H9 (cell line): ENCODE results near the gene PTTG1IP. TPM values are rescaled to one million over a fixed set of nuclear protein-coding genes. Genes with fewer than 3 reads are reported as not detected.

Experiments
- DNase-seq: peaks from one replicate; pipeline ENCODE4 v3.0.0-alpha.2; 2017
- H2AFZ ChIP-seq: one replicate; pipeline ENCODE4 v1.6.1; 2013; ENCODE audit warnings: mild to moderate bottlenecking, low read length, control low read depth, moderate library complexity
- H2AK5ac ChIP-seq: 2 replicates; pipeline ENCODE4 v1.6.1; 2013; ENCODE audit warnings: low read length, control low read depth, mixed read lengths; ENCODE audit not compliant: insufficient read length
- H2BK120ac ChIP-seq: one replicate; pipeline ENCODE4 v1.6.1; 2013; ENCODE audit warnings: low read depth, mild to moderate bottlenecking, low read length, control low read depth, inconsistent platforms; ENCODE audit not compliant: poor library complexity, severe bottlenecking
- H2BK12ac ChIP-seq: 2 replicates; pipeline ENCODE4 v1.6.1; 2013; ENCODE audit warnings: low read length, control low read depth, mixed read lengths, low read depth; ENCODE audit not compliant: insufficient read length
- H2BK15ac ChIP-seq: 2 replicates; pipeline ENCODE4 v1.6.1; 2013; ENCODE audit warnings: low read depth, low read length, control low read depth
- H2BK20ac ChIP-seq: one replicate; pipeline ENCODE4 v1.6.1; 2013; ENCODE audit warnings: low read depth, mild to moderate bottlenecking, low read length, control low read depth, inconsistent platforms; ENCODE audit not compliant: poor library complexity, severe bottlenecking
- H2BK5ac ChIP-seq: 2 replicates; pipeline ENCODE4 v1.6.1; 2013; ENCODE audit warnings: low read length, control low read depth, mixed read lengths; ENCODE audit not compliant: insufficient read length
- H3K14ac ChIP-seq: 2 replicates; pipeline ENCODE4 v1.6.1; 2013; ENCODE audit warnings: low read length, control low read depth; ENCODE audit not compliant: insufficient read depth
- H3K18ac ChIP-seq: 2 replicates; pipeline ENCODE4 v1.6.1; 2013; ENCODE audit warnings: low read depth, mild to moderate bottlenecking, mixed read lengths, low read length, control low read depth; ENCODE audit not compliant: insufficient read length
- H3K23ac ChIP-seq: 2 replicates; pipeline ENCODE4 v1.6.1; 2013; ENCODE audit warnings: low read length, control low read depth, mixed read lengths, low read depth; ENCODE audit not compliant: insufficient read length
- H3K23me2 ChIP-seq: 2 replicates; pipeline ENCODE4 v1.6.1; 2013; ENCODE audit warnings: low read depth, mild to moderate bottlenecking, mixed read lengths, low read length, control low read depth; ENCODE audit not compliant: insufficient read length, poor library complexity, severe bottlenecking
- H3K27ac ChIP-seq: 2 replicates; pipeline ENCODE4 v1.5.1; 2013; ENCODE audit warnings: low read length, control low read depth, mixed read lengths, low read depth; ENCODE audit not compliant: insufficient read length
- H3K27me3 ChIP-seq: 2 replicates; pipeline ENCODE4 v1.6.1; 2013; ENCODE audit warnings: low read length, control low read depth, inconsistent platforms; ENCODE audit not compliant: insufficient read depth
- H3K4ac ChIP-seq: 2 replicates; pipeline ENCODE4 v1.6.1; 2013; ENCODE audit warnings: low read depth, mild to moderate bottlenecking, control low read depth, inconsistent platforms, low read length, moderate library complexity
- H3K4me1 ChIP-seq: 2 replicates; pipeline ENCODE4 v1.6.1; 2013; ENCODE audit warnings: low read length, control low read depth, inconsistent platforms; ENCODE audit not compliant: insufficient read depth
- H3K4me2 ChIP-seq: 2 replicates; pipeline ENCODE4 v1.6.1; 2013; ENCODE audit warnings: low read length, control low read depth, mixed read lengths; ENCODE audit not compliant: insufficient read length, insufficient read depth
- H3K56ac ChIP-seq: 2 replicates; pipeline ENCODE4 v1.6.1; 2013; ENCODE audit warnings: low read depth, mild to moderate bottlenecking, mixed read lengths, low read length, control low read depth; ENCODE audit not compliant: insufficient read length
- H3K79me1 ChIP-seq: 2 replicates; pipeline ENCODE4 v1.6.1; 2013; ENCODE audit warnings: low read depth, mild to moderate bottlenecking, moderate library complexity, low read length, control low read depth, inconsistent platforms; ENCODE audit not compliant: insufficient read depth, poor library complexity, severe bottlenecking
- H3K79me2 ChIP-seq: 2 replicates; pipeline ENCODE4 v1.6.1; 2013; ENCODE audit warnings: low read length, control low read depth, inconsistent platforms; ENCODE audit not compliant: insufficient read depth
- H3K9ac ChIP-seq: 2 replicates; pipeline ENCODE4 v1.6.1; 2013; ENCODE audit warnings: low read length, control low read depth, mixed read lengths; ENCODE audit not compliant: insufficient read length; ENCODE audit errors: extremely low read depth
- H3K9me3 ChIP-seq: one replicate; pipeline ENCODE4 v1.6.1; 2013; ENCODE audit warnings: low read depth, low read length, inconsistent platforms; ENCODE audit not compliant: control insufficient read depth
- H3T11ph ChIP-seq: one replicate; pipeline ENCODE4 v1.6.1; 2013; ENCODE audit warnings: mild to moderate bottlenecking, low read length, control low read depth, inconsistent platforms
- H4K20me1 ChIP-seq: one replicate; pipeline ENCODE4 v1.6.1; 2013; ENCODE audit not compliant: control insufficient read depth, insufficient read length, insufficient read depth
- H4K5ac ChIP-seq: 2 replicates; pipeline ENCODE4 v1.6.1; 2013; ENCODE audit warnings: low read depth, mild to moderate bottlenecking, mixed read lengths, low read length, control low read depth; ENCODE audit not compliant: insufficient read length
- H4K8ac ChIP-seq: replicated peaks from 2 replicates; pipeline ENCODE4 v1.6.1; 2013; ENCODE audit warnings: low read length, control low read depth, mixed read lengths, low read depth; ENCODE audit not compliant: insufficient read length
- H4K91ac ChIP-seq: 2 replicates; pipeline ENCODE4 v1.6.1; 2013; ENCODE audit warnings: low read depth, mild to moderate bottlenecking, moderate library complexity, mixed read lengths, low read length, control low read depth; ENCODE audit not compliant: insufficient read length
- H3K27ac Mint-ChIP-seq, 3 experiments: 2 replicates in 2 of 3; 3 replicates in 1 of 3; pipeline ENCODE4 v1.8.0; 2020 to 2021; ENCODE audit warnings: mixed read lengths in 3 of 3, mild to moderate bottlenecking in 1 of 3, moderate library complexity in 1 of 3
- H3K27me3 Mint-ChIP-seq: 2 replicates; pipeline ENCODE4 v1.8.0; 2021; ENCODE audit warnings: low read depth, mild to moderate bottlenecking, moderate library complexity, mixed read lengths
- H3K36me3 Mint-ChIP-seq, 3 experiments: 2 replicates in 2 of 3; 3 replicates in 1 of 3; pipeline ENCODE4 v1.8.0; 2020 to 2021; ENCODE audit warnings: low read depth in 3 of 3, mixed read lengths in 3 of 3; ENCODE audit not compliant: insufficient read depth in 1 of 3
- H3K4me1 Mint-ChIP-seq, 2 experiments: 2 replicates each; pipeline ENCODE4 v1.8.0; 2020; ENCODE audit warnings: mixed read lengths in 2 of 2
- H3K4me3 Mint-ChIP-seq, 2 experiments: 2 replicates in 1 of 2; 3 replicates in 1 of 2; pipeline ENCODE4 v1.8.0; 2020 to 2021; ENCODE audit warnings: mild to moderate bottlenecking in 2 of 2, mixed read lengths in 2 of 2, moderate library complexity in 1 of 2
- H3K9me3 Mint-ChIP-seq, 2 experiments: 2 replicates in 1 of 2; 3 replicates in 1 of 2; pipeline ENCODE4 v1.8.0; 2020; ENCODE audit warnings: mild to moderate bottlenecking in 2 of 2, mixed read lengths in 2 of 2, moderate library complexity in 1 of 2
- WGBS: extraction: QIAGEN DNeasy Blood & Tissue Kit; methylation state at CpG from one replicate; pipeline ENCODE4 v1.1.7; 2013; ENCODE audit warnings: missing lambda C conversion rate, low lambda C conversion rate, mixed read lengths; ENCODE audit not compliant: insufficient read length; ENCODE audit errors: extremely low coverage; 5-methylcytosine and 5-hydroxymethylcytosine counted together
- total RNA-seq: library from RNA; stranded (reverse); gene quantifications from 2 replicates; pipeline ENCODE4 v1.2.1, GENCODE V29; 2021
- TF ChIP-seq, protein P1 (sequence below): fragments of 200-600 bp; sonication (generic); conservative IDR thresholded peaks from 3 replicates; pipeline ENCODE4 v1.8.0; 2021; ENCODE audit warnings: antibody characterized with exemption, mild to moderate bottlenecking

The PTTG1IP gene
- total RNA-seq, 1 experiment from 2014 or later, result 107 TPM

DNA sequence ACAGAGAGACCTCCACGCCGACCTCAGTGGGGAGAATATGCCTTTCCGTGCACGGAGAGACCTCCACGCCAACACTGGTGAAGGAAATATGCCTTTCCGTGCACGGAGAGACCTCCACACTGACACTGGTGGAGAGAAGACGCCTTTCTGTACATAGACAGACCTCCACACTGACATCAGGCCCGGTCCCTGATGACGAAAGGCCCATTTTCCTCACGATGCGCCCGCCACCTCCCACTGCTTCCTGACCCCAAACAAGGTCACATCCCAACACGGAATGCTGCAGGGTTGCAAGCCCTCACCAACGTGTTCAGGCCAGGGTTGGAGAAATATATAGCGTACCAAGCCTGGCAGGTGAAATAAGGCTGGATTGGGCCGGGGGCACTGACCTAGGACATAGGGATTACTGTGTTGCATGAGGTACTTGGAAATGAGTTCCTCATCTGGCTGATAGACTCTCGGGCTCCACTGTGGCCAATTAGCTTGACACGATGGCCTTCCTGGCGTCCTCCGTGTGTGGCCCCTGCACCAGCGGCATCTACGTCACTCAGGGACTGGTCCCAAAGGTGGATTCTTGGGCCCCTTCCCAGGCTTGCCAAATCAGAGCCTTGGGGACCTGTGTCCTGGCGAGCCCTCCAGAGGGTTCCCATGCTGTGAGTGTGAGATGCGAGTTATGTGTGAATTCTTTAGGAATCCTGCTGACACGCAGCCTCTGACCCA lies 39.1 kb downstream of the PTTG1IP start:
- Histone ChIP-seq H4K8ac (no peak overlapping the region), H3K18ac (no peak overlapping the region), H3K9ac (no peak overlapping the region), H3K9me3 (no peaks in the 10 kb centered on the region), H2AK5ac (no peak overlapping the region), H2BK15ac (no peak overlapping the region), H3K23ac (no peak overlapping the region), H3K14ac (no peak overlapping the region), H3K23me2 (no peaks in the 10 kb centered on the region), H3T11ph (no peak overlapping the region), H3K4ac (no peak overlapping the region), H3K4me2 (no peak overlapping the region), H2BK12ac (no peak overlapping the region), H3K27me3 (no peaks in the 10 kb centered on the region), H3K56ac (no peak overlapping the region), H3K27ac (no peak overlapping the region), H2BK120ac (no peak overlapping the region), H4K91ac (no peak overlapping the region), H2AFZ (no peak overlapping the region), H3K79me2 (no peaks in the 10 kb centered on the region), H4K5ac (no peak overlapping the region), H2BK5ac (no peak overlapping the region), H3K4me1 (no peaks in the 10 kb centered on the region), H2BK20ac (no peak overlapping the region), H4K20me1 (no peaks in the 10 kb centered on the region), H3K79me1 (no peaks in the 10 kb centered on the region)
- Mint-ChIP-seq H3K27ac (no peak overlapping the region; a peak in 1 of 7 replicates), H3K4me3 (no peak overlapping the region), H3K27me3 (peaks cover 7% of the 10 kb centered on the region), H3K36me3 (no peaks in the 10 kb centered on the region; a peak in 1 of 7 replicates), H3K4me1 (peaks cover 3 to 9% of the 10 kb centered on the region in 2 experiments; a peak in 2 of 4 replicates), H3K9me3 (peaks cover 3 to 6% of the 10 kb centered on the region in 2 experiments; a peak in 4 of 5 replicates)
- WGBS, result no CpG with 5 or more reads among the region's 26 CpGs
- no peak for DNase-seq
- TF ChIP-seq, protein P1, sequence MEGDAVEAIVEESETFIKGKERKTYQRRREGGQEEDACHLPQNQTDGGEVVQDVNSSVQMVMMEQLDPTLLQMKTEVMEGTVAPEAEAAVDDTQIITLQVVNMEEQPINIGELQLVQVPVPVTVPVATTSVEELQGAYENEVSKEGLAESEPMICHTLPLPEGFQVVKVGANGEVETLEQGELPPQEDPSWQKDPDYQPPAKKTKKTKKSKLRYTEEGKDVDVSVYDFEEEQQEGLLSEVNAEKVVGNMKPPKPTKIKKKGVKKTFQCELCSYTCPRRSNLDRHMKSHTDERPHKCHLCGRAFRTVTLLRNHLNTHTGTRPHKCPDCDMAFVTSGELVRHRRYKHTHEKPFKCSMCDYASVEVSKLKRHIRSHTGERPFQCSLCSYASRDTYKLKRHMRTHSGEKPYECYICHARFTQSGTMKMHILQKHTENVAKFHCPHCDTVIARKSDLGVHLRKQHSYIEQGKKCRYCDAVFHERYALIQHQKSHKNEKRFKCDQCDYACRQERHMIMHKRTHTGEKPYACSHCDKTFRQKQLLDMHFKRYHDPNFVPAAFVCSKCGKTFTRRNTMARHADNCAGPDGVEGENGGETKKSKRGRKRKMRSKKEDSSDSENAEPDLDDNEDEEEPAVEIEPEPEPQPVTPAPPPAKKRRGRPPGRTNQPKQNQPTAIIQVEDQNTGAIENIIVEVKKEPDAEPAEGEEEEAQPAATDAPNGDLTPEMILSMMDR, result no peak
